ENCODE data around the gene EGLN2. TPM values are rescaled to one million over a fixed set of nuclear protein-coding genes. Genes with fewer than 3 reads are reported as not detected.
A peak's percentile ranks its signal among the peaks of the same experiment; 100 is the strongest.
"Not testable (repeated sequence)": the region's sequence is repeated elsewhere in the genome, so short reads cannot be mapped to it uniquely, and the experiment has no call there.

The EGLN2 gene
- total and polyA plus RNA-seq, 9 of the 15 experiments (the other 6 are each of a cell fraction or from before 2014, with no cell fraction given), result 9.6 to 114 (median 71.0) TPM

- TF ChIP-seq, protein P1, sequence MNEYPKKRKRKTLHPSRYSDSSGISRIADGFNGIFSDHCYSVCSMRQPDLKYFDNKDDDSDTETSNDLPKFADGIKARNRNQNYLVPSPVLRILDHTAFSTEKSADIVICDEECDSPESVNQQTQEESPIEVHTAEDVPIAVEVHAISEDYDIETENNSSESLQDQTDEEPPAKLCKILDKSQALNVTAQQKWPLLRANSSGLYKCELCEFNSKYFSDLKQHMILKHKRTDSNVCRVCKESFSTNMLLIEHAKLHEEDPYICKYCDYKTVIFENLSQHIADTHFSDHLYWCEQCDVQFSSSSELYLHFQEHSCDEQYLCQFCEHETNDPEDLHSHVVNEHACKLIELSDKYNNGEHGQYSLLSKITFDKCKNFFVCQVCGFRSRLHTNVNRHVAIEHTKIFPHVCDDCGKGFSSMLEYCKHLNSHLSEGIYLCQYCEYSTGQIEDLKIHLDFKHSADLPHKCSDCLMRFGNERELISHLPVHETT (CRISPR knock-in tag; conservative IDR thresholded peaks at IDR 0.05 in 1 of 2, IDR thresholded peaks at IDR 0.05 in 1 of 2), result peak in 1 of 2 experiments; percentile 91; a peak in 2 of 4 replicates
- TF ChIP-seq HBP1 (CRISPR knock-in tag; IDR thresholded peaks at IDR 0.05) (0 out of 2 replicates have a peak, but pooled peaks have one; percentile 33), FOSL1 (tag; conservative IDR thresholded peaks at IDR 0.05) (peak; percentile 62), TEAD4 (IDR thresholded peaks at IDR 0.05; ENCODE audit: low read length) (peak; percentile 91), CBFB (CRISPR knock-in tag; IDR thresholded peaks at IDR 0.05) (peak; percentile 96), GABPB2 (CRISPR knock-in tag; conservative IDR thresholded peaks at IDR 0.05) (0 out of 2 replicates have a peak, but pooled peaks have one; percentile 44), NR2C2 (tag; IDR thresholded peaks at IDR 0.05) (peak; percentile 64), ETV1 (tag; conservative IDR thresholded peaks at IDR 0.05; ENCODE audit: low read depth) (peak; percentile 34), MECOM (CRISPR knock-in tag; IDR thresholded peaks at IDR 0.05) (peak; percentile 84), ZNF589 (CRISPR knock-in tag; IDR thresholded peaks at IDR 0.05; ENCODE audit: low read depth) (peak; percentile 38; the same call in 1 of the 2 replicates), NBN (IDR thresholded peaks at IDR 0.05; ENCODE audit: low read depth) (peak; percentile 83; the same call in 1 of the 2 replicates), ZNF311 (CRISPR knock-in tag; IDR thresholded peaks at IDR 0.05) (peak; percentile 61; the same call in 1 of the 2 replicates), STAT5A (IDR thresholded peaks at IDR 0.05; ENCODE audit: borderline replicate concordance, low read length) (peak; percentile 71), ZBTB2 (IDR thresholded peaks at IDR 0.05) (peak; percentile 81), EP400 (IDR thresholded peaks at IDR 0.05) (peak; percentile 73), CCNT2 (IDR thresholded peaks at IDR 0.05; ENCODE audit: borderline replicate concordance, extremely low read depth, insufficient read length, low read depth, low read length) (peak; percentile 58), TCF7 (IDR thresholded peaks at IDR 0.05; ENCODE audit: borderline replicate concordance) (peak; percentile 61; the same call in 1 of the 2 replicates), HDAC1 (IDR thresholded peaks at IDR 0.05) (peak in 1 of 2 experiments; percentile 90; a peak in 3 of 4 replicates)
- TF ChIP-seq TEAD4 (CRISPR knock-in tag; IDR thresholded peaks at IDR 0.05; ENCODE audit: borderline replicate concordance); NR2C2 (CRISPR knock-in tag; IDR thresholded peaks at IDR 0.05): not testable (repeated sequence)
- TF ChIP-seq, protein P2, sequence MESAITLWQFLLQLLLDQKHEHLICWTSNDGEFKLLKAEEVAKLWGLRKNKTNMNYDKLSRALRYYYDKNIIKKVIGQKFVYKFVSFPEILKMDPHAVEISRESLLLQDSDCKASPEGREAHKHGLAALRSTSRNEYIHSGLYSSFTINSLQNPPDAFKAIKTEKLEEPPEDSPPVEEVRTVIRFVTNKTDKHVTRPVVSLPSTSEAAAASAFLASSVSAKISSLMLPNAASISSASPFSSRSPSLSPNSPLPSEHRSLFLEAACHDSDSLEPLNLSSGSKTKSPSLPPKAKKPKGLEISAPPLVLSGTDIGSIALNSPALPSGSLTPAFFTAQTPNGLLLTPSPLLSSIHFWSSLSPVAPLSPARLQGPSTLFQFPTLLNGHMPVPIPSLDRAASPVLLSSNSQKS (CRISPR knock-in tag; IDR thresholded peaks at IDR 0.05), result 0 out of 2 replicates have a peak, but pooled peaks have one; percentile 20
These were observed 23.9 kb downstream of the EGLN2 start (continued) for GRCh38 chr19:40822704-40823553.

All from K562 (cell line).